Liver (tissue), 9 donors: ENCODE data around the gene AQP3. TPM values are rescaled to one million over a fixed set of nuclear protein-coding genes. Genes with fewer than 3 reads are reported as not detected.

ENCODE experiments used
- DNase-seq: peaks from one replicate; pipeline ENCODE4 v3.0.0-alpha.2; 2017; ENCODE audit warnings: low spot score
- H3K27ac ChIP-seq, 2 donors: one replicate each; pipeline ENCODE4 v1.7.0; 2013; ENCODE audit warnings: inconsistent platforms in 2 of 2, low read length in 2 of 2, control low read depth in 1 of 2, low read depth in 1 of 2, mild to moderate bottlenecking in 1 of 2
- H3K27me3 ChIP-seq, 4 donors: one replicate each; pipeline versions ENCODE4 v1.6.1 to v1.7.0; 2013; ENCODE audit warnings: low read length in 3 of 4, inconsistent platforms in 1 of 4, mild to moderate bottlenecking in 1 of 4, moderate library complexity in 1 of 4; ENCODE audit not compliant: control insufficient read depth in 4 of 4, insufficient read depth in 4 of 4
- H3K36me3 ChIP-seq, 4 donors: one replicate each; pipeline versions ENCODE4 v1.6.1 to v1.7.0; 2013; ENCODE audit warnings: low read length in 3 of 4, mild to moderate bottlenecking in 3 of 4, low read depth in 1 of 4, moderate library complexity in 1 of 4; ENCODE audit not compliant: control insufficient read depth in 4 of 4, insufficient read depth in 3 of 4
- H3K4me1 ChIP-seq, 4 donors: one replicate each; pipeline versions ENCODE4 v1.6.1 to v1.7.0; 2013; ENCODE audit warnings: low read length in 3 of 4, mild to moderate bottlenecking in 3 of 4, moderate library complexity in 1 of 4; ENCODE audit not compliant: control insufficient read depth in 4 of 4, insufficient read depth in 4 of 4
- H3K4me3 ChIP-seq, 3 donors: one replicate each; pipeline versions ENCODE4 v1.6.1 to v1.7.0; 2013; ENCODE audit warnings: low read length in 3 of 3, control low read depth in 1 of 3, low read depth in 1 of 3, mild to moderate bottlenecking in 1 of 3
- H3K9ac ChIP-seq, 2 donors: one replicate each; pipeline ENCODE4 v1.7.0; 2013; ENCODE audit warnings: low read length in 2 of 2, mild to moderate bottlenecking in 2 of 2, moderate library complexity in 2 of 2, control low read depth in 1 of 2, low read depth in 1 of 2
- H3K9me3 ChIP-seq, 4 donors: one replicate each; pipeline versions ENCODE4 v1.6.1 to v1.7.0; 2013; ENCODE audit warnings: low read length in 3 of 4; ENCODE audit not compliant: control insufficient read depth in 4 of 4
- ATF3 ChIP-seq: IDR thresholded peaks from 2 replicates; pipeline ENCODE4 v1.6.1; 2016; ENCODE audit warnings: antibody characterized with exemption
- CTCF ChIP-seq: fragments of 150-350 bp; IDR thresholded peaks from 2 replicates; pipeline ENCODE4 v1.5.1; 2017; ENCODE audit warnings: improper control_type of control experiment, low read depth, low read length; ENCODE audit not compliant: missing input control
- EGR1 ChIP-seq, 2 donors: IDR thresholded peaks; 2 replicates each; pipeline ENCODE4 v1.6.1; 2016 to 2018; ENCODE audit warnings: antibody characterized with exemption in 2 of 2, low read depth in 2 of 2
- FOXA2 ChIP-seq: IDR thresholded peaks from 2 replicates; pipeline ENCODE4 v1.6.1; 2016; ENCODE audit warnings: antibody characterized with exemption
- GABPA ChIP-seq, 2 donors: IDR thresholded peaks in 1 of 2; conservative IDR thresholded peaks in 1 of 2; 2 replicates each; pipeline ENCODE4 v1.6.1; 2016; ENCODE audit warnings: antibody characterized with exemption in 2 of 2, mild to moderate bottlenecking in 1 of 2, moderate library complexity in 1 of 2
- HNF4A ChIP-seq, 2 donors: conservative IDR thresholded peaks; 2 replicates each; pipeline ENCODE4 v1.6.1; 2016; ENCODE audit warnings: antibody characterized with exemption in 2 of 2, mild to moderate bottlenecking in 2 of 2
- HNF4G ChIP-seq: IDR thresholded peaks from 2 replicates; pipeline ENCODE4 v1.6.1; 2016; ENCODE audit warnings: antibody characterized with exemption
- JUND ChIP-seq, 2 donors: IDR thresholded peaks; 2 replicates each; pipeline ENCODE4 v1.6.1; 2016; ENCODE audit warnings: antibody characterized with exemption in 2 of 2
- NR2F2 ChIP-seq: IDR thresholded peaks from 2 replicates; pipeline ENCODE4 v1.6.1; 2016; ENCODE audit warnings: antibody characterized with exemption
- RAD21 ChIP-seq, 2 donors: IDR thresholded peaks; 2 replicates each; pipeline ENCODE4 v1.6.1; 2016; ENCODE audit warnings: antibody characterized with exemption in 2 of 2, mild to moderate bottlenecking in 2 of 2
- REST ChIP-seq: IDR thresholded peaks from 2 replicates; pipeline ENCODE4 v1.6.1; 2016; ENCODE audit warnings: antibody characterized with exemption, mild to moderate bottlenecking
- RXRA ChIP-seq, 2 donors: IDR thresholded peaks; 2 replicates each; pipeline ENCODE4 v1.6.1; 2017 to 2018; ENCODE audit warnings: antibody characterized with exemption in 2 of 2, mild to moderate bottlenecking in 1 of 2
- WGBS: extraction: QIAGEN DNeasy Blood & Tissue Kit; methylation state at CpG from one replicate; pipeline ENCODE4 v1.1.7; 2013; 5-methylcytosine and 5-hydroxymethylcytosine counted together
- polyA plus RNA-seq, 2 donors: library from polyadenylated mRNA; stranded (reverse) in 1 of 2; unstranded in 1 of 2; fragments of 200-250 nt in 1 of 2; fragments of >200 nt in 1 of 2; fragmentation: Nextera tagmentation in 1 of 2; extraction: Ambion mirVana in 1 of 2; gene quantifications; one replicate each; pipeline versions ENCODE4 v1.2.1 to v1.2.3, GENCODE V29; 2013 to 2015
- total RNA-seq, 2 donors: library from RNA; depleted of rRNA; stranded (reverse); fragments of >200 nt; gene quantifications; one replicate each; pipeline ENCODE4 v1.2.3, GENCODE V29; 2014
- TF ChIP-seq, protein P1 (sequence below): IDR thresholded peaks from 2 replicates; pipeline ENCODE4 v1.6.1; 2016; ENCODE audit warnings: antibody characterized with exemption
- donor health status: healthy.
- donor health status: healthy.
- donor health status: healthy.
- donor health status: healthy.
- donor health status: healthy.

The AQP3 gene
- total and polyA plus RNA-seq, 4 donors: 60.5 to 124 (median 87.4) TPM

- H3K27ac ChIP-seq: no peak overlapping the region
- no peaks in the 10 kb centered on the region for H3K36me3 ChIP-seq
- peaks cover 6 to 24% (median 16%) of the 10 kb centered on the region in 4 donors for H3K4me1 ChIP-seq
- H3K27me3 ChIP-seq: no peaks in the 10 kb centered on the region
- H3K4me3 ChIP-seq: no peak overlapping the region
- H3K9me3 ChIP-seq: no peaks in the 10 kb centered on the region
- TF ChIP-seq, protein P1, sequence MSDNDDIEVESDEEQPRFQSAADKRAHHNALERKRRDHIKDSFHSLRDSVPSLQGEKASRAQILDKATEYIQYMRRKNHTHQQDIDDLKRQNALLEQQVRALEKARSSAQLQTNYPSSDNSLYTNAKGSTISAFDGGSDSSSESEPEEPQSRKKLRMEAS: no peak
- TF ChIP-seq FOXA2 (no peak), EGR1 (IDR thresholded peaks at IDR 0.05; ENCODE audit: low read depth in 2 of 2) (no peak), RAD21 (IDR thresholded peaks at IDR 0.05) (no peak), GABPA (IDR thresholded peaks at IDR 0.05 in 1 of 2, conservative IDR thresholded peaks at IDR 0.05 in 1 of 2) (no peak), NR2F2 (no peak), CTCF (no peak), RXRA (IDR thresholded peaks at IDR 0.05) (no peak)
- H3K9ac ChIP-seq: no peak overlapping the region
- no peak for DNase-seq
- WGBS: 93% methylated on average over 8 of the region's 8 CpGs
Observed at GRCh38 chr9:33418090-33418489, 29.3 kb downstream of the AQP3 start.

GRCh38 chr9:33416996-33417395 is 30.4 kb downstream of the AQP3 start:
- Histone ChIP-seq H3K4me1 (peaks cover 6 to 24% (median 16%) of the 10 kb centered on the region in 4 donors), H3K9ac (no peak overlapping the region), H3K36me3 (no peaks in the 10 kb centered on the region), H3K27ac (no peak overlapping the region), H3K27me3 (no peaks in the 10 kb centered on the region), H3K4me3 (no peak overlapping the region), H3K9me3 (no peaks in the 10 kb centered on the region)
- 74% methylated on average over 5 of the region's 5 CpGs for WGBS
- no peak for TF ChIP-seq HNF4A (conservative IDR thresholded peaks at IDR 0.05)
- TF ChIP-seq CTCF: no peak
- TF ChIP-seq, protein P1: no peak
- TF ChIP-seq JUND (IDR thresholded peaks at IDR 0.05): no peak
- TF ChIP-seq ATF3: no peak
- TF ChIP-seq REST: no peak
- TF ChIP-seq RAD21 (IDR thresholded peaks at IDR 0.05): no peak
- TF ChIP-seq EGR1 (IDR thresholded peaks at IDR 0.05; ENCODE audit: low read depth in 2 of 2): no peak
- TF ChIP-seq HNF4G: no peak
- no peak for TF ChIP-seq RXRA (IDR thresholded peaks at IDR 0.05)
- TF ChIP-seq FOXA2: no peak
- no peak for DNase-seq
